Activated effector memory CD4-positive, alpha-beta T cell treated with Interleukin-2 at 50 U/mL for 16 hours (primary cell): Measurements from ENCODE around the gene DEXI.
A peak's percentile ranks its signal among the peaks of the same experiment; 100 is the strongest.

Experiments
- DNase-seq: peaks from one replicate; pipeline ENCODE4 v3.0.0-alpha.2; 2020

Gene DEXI

GRCh38 chr16:10942352-10943063 is at the start of gene DEXI:
DEXI (minus strand) TSS chr16:10942468; CDS start chr16:10942005, 463 bp downstream.
- peak; percentile 93 for DNase-seq

- no peak for DNase-seq
These were observed 48.1 kb upstream of the DEXI start for GRCh38 chr16:10990378-10990777.

DNA sequence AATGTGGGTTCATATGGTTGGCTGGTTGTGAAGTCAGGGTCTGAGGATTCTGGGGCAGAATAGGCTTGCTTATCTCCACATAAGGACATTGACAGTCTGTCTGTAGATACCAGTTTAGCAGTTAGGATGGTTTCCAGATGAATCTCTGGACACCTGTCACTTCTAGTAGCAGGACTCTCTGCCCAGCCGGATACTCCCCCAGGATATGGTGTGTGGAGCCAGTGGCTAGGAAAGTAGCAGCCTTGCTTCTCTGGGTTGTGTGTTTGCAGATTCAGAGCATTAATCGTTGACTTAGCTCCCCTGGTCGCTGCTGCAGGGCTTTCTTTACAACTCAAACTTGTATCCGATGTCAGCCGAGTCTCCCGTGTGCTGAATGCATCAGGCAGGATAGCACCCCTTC is 47.3 kb upstream of the DEXI start:
- no peak for DNase-seq

- DNase-seq, result no peak
These were observed 46.6 kb upstream of the DEXI start for GRCh38 chr16:10988879-10989278.

- DNase-seq, result peak; percentile 23
These were observed 46.0 kb upstream of the DEXI start for GRCh38 chr16:10988164-10988803.

DNA sequence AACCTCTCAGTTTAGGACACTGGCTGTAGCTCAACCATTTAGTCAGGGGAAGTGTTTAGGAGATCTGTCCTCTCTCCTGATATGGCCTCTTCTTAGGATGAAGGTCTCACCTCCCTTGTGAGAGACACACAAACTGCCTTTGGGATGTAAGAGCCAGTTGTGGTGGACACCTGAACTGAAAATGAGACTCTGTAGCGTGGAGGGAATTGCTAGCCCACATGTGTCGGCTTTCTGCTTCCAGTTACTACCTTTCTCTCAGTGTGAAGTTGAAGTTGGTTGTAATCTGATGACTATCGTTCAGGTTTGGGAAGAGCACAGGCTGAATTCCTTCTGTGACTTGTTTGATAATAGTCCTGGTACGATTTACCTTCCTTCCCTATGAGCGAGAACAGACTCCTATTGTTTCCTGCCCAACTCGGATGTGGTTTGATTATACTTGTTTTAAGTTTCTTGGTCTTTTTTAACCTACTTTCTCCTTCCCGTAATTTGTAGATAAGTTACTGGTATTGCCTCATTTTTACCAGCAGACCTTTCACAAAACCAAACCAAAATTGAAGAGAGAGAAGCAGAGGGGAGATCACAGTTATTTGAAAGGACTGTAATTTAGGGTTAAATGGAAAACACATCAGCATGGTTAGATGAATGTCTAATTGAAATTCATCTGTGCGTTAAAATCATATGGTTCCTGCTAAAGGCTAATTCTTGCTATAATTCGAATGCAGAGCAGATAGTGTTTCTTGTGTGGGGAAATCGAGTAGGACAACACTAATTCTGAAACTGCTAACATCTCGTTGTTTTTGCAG is 45.3 kb upstream of the DEXI start:
- DNase-seq, result no peak

- no peak for DNase-seq
These were observed 42.2 kb upstream of the DEXI start for GRCh38 chr16:10984509-10984908.

GRCh38 chr16:10983159-10983558 is 40.9 kb upstream of the DEXI start:
- peak; percentile 15 for DNase-seq

DNA sequence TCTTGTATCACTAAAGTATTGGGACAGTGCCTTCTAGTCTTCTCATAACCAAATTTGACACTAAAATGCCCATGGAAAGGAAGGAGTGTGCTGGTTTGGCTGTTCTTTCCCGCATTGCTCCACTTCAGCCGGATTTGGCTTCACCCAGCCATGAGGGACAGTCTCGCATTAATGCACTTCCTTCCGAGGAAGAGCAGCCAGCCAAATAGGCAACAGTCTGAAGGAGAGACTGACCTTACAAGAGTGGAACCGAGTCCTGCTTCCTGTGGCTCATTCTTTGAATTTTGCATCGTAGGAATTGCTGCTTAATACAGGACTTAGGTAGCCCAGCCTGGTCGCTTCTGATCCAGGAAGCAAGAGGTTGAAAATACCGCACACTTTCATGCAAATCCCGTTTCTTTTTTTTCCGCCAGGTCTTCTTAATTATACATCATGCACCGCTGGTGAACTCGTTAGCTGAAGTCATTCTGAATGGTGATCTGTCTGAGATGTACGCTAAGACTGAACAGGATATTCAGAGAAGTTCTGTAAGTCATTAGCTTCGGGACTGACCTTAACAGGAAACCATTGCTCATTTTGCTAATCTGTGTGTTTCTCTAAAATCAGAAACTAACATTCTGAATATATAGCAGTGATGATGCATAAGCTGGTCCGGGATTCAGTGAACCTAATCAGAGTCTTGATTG is 40.3 kb upstream of the DEXI start:
- no peak for DNase-seq

DNA sequence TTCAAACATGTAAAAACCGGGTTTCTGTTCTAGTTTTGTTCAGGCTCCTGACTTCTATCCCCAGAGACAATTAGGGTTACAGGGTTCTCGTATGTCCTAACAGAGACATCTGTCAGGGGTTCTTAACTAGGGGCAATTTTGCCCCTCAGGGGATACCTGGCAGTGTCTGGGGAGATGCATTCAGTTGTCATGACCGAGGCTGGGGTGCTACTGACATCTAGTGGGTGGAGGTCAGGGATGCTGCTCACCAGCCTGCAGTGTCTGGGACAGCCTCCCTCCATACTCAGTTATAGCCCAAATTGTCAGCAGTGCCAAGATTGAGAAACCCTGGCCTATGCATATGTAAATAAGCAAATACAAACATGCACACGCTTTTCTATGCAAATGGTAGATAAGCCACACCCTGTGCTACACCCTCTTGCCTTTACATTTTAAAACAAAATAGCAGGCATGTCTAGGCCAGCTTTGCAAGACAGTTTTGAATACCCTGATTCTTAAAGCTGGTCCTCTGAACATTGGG is 39.5 kb upstream of the DEXI start:
- DNase-seq, result no peak

GRCh38 chr16:10980813-10981212 is 38.5 kb upstream of the DEXI start:
- no peak for DNase-seq

DNA sequence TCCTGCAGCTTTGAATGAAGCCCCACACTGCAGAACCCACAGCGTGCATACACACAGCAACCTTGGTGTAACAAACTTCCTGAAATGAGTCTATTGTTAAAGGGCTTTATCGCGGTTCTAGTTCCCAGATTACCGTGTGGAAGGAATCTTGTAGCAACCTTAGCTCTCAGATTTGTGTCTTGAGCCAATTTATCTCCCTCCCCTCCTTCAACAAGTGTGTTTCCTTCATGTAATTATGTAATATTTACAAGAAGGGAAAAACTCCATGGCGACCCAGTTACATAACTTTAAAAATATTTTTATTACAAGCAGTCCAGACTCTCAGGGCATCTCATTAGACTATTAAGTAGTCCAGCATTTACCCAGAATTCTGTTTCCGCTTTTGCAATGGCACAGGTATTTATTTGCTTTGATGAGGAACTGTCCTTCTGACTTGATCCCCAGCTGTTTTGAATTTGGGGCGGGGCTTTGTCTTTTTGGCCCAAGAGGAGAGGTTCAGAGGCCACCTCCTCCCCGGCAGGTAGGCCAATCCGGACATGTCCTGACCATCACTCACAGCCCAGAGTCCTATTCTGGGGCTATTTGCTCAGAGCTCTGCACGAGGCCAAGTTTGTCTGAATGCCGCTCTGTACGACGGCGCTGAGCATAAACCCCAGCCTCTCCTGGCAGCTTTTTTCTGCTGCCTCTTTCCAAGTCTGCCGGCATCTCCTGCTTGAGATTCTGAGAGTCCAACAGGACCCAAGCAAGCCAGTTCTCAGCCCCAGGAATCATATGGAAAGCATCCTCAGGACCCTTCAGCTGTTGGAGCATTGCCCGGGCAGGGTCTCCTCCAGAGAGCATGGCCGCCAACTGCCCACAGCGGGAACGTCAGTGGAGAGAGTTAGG is 37.7 kb upstream of the DEXI start:
- no peak for DNase-seq

- no peak for DNase-seq
These were observed 36.7 kb upstream of the DEXI start for GRCh38 chr16:10978871-10979446.

- no peak for DNase-seq
These were observed 35.9 kb upstream of the DEXI start for GRCh38 chr16:10978124-10978523.

GRCh38 chr16:10976634-10977033 is 34.4 kb upstream of the DEXI start:
- DNase-seq, result no peak

GRCh38 chr16:10972819-10973464 is 30.7 kb upstream of the DEXI start:
- no peak for DNase-seq

DNA sequence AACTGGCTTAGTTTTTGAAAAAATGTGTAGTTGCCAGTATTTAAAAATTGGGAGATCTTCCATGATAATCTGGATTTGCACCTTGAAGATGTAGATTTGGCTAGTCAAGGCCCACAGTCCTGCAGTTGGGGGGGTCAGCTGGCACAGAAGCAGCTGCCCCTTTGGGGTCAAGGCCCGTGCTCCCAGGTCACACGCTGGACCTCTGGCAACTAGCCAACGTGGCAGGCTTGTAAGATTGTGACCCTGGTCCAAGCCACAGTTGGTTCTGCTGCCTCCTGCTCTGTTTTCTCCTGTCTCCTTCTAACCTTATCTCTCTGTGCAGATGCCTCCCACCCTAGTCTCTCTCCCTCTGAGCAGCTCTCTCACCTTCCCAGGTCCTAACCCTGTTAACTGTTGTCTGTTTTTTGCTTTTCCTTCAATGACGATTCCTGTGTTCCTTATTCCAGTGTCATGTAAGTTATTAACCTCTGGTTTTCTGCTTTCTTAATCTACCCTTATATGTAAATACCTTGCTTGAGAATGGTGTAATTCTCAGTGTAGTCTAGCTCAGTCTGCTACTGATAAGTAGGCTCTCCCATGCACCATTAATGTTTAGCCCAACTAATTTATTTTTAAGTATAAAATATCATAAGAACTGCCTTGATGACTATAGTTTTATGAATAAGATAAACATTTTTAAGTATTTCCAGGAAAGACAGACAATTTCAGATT is 30.0 kb upstream of the DEXI start:
- DNase-seq, result no peak

DNA sequence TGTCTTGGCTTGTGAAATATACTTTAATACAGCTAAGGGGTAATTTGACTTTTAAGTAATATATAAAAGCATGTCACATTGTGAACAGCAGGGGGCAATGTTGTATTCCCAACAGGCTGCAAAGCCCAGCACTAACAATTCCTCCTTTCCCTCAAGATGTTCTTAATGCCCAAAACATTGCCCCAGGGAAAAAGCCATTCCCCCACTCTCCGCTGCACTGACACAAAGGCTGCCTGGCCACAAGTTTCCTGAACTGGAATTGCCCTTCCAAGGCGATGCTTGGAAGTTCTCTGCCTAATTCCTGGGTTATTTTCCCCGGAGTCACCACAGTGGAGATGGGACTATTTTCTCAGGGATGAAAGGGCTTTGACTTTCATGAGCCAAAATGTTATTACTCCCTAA is 29.3 kb upstream of the DEXI start:
- DNase-seq, result no peak

DNA sequence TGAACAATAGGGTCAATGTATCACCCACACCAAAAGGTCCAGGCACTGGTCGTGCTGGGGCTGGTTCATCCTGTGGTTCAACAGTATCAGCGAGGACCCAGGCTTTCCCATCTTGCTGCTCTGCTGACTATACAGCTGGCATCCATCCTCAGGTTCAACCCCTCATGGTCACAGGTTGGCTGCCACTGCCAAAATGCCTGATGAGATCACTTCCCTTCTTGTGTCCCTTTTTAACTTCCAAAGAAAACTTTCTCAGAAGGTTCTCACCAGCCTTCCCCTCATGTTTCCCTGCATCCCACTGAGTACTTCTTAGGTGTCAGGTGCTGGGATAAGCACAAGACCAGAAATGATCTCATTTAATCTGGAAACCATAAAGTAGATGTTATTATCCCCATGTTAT is 27.8 kb upstream of the DEXI start:
- no peak for DNase-seq

DNA sequence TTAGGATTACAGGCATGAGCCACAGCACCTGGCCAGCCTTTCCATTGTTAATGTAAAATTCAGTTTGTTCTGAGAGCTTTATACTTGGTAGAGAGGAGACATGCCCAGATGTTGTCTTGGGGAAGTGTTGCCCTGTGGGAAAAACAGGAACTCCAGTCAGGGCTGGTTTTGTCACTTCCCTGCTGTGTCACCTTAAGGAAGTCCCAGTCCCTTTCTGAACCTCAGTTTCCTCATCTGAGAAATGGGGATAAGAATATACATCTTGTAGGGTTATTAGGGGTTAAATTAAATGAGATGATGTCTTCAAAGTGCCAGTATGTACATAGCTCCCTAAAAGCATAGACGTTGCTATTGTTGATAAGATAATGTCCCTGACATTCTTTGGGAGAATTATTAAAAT is 27.3 kb upstream of the DEXI start:
- DNase-seq, result no peak
